NK-92 (cell line): ENCODE measurements around the gene ATP5F1E.

Source experiments
- DNase-seq: peaks from one replicate; lab custom pipeline; 2025; ENCODE audit not compliant: unreplicated experiment; lab: John Stamatoyannopoulos, UW

The ATP5F1E gene

GRCh38 chr20:59032023-59032712 is at the start of gene ATP5F1E:
ATP5F1E (minus strand) TSS chr20:59032335; CDS start chr20:59032251, 84 bp downstream.
- peak; percentile 89 for DNase-seq

GRCh38 chr20:59081036-59081435 is 48.9 kb upstream of the ATP5F1E start:
- DNase-seq: no peak

GRCh38 chr20:59078231-59078630 is 46.1 kb upstream of the ATP5F1E start:
- DNase-seq: no peak

- no peak for DNase-seq
Observed at GRCh38 chr20:59077705-59078104, 45.6 kb upstream of the ATP5F1E start.

- DNase-seq: no peak
Observed at GRCh38 chr20:59075934-59076508, 43.9 kb upstream of the ATP5F1E start.

- no peak for DNase-seq
Observed at GRCh38 chr20:59074456-59074855, 42.3 kb upstream of the ATP5F1E start.

- no peak for DNase-seq
Observed at GRCh38 chr20:59073582-59073981, 41.4 kb upstream of the ATP5F1E start.

- DNase-seq: no peak
Observed at GRCh38 chr20:59071216-59071615, 39.1 kb upstream of the ATP5F1E start.

GRCh38 chr20:59069026-59069425 is 36.9 kb upstream of the ATP5F1E start:
- no peak for DNase-seq

GRCh38 chr20:59068534-59068933 is 36.4 kb upstream of the ATP5F1E start:
- no peak for DNase-seq

GRCh38 chr20:59064214-59064722 is 32.1 kb upstream of the ATP5F1E start:
- DNase-seq: no peak

- no peak for DNase-seq
Observed at GRCh38 chr20:59063358-59064213, 31.5 kb upstream of the ATP5F1E start.

GRCh38 chr20:59062081-59062480 is 29.9 kb upstream of the ATP5F1E start:
- no peak for DNase-seq

GRCh38 chr20:59055302-59055701 is 23.2 kb upstream of the ATP5F1E start:
- DNase-seq: no peak

- no peak for DNase-seq
Observed at GRCh38 chr20:59051666-59052185, 19.6 kb upstream of the ATP5F1E start.

GRCh38 chr20:59050437-59050836 is 18.3 kb upstream of the ATP5F1E start:
- no peak for DNase-seq

GRCh38 chr20:59048681-59049030 is 16.5 kb upstream of the ATP5F1E start:
- no peak for DNase-seq

- DNase-seq: no peak
Observed at GRCh38 chr20:59047938-59048680, 16.0 kb upstream of the ATP5F1E start.

GRCh38 chr20:59046862-59047261 is 14.7 kb upstream of the ATP5F1E start:
- DNase-seq: no peak

- DNase-seq: no peak
Observed at GRCh38 chr20:59044796-59045195, 12.7 kb upstream of the ATP5F1E start.

- no peak for DNase-seq
Observed at GRCh38 chr20:59044295-59044694, 12.2 kb upstream of the ATP5F1E start.
